IMR-90 (cell line): ENCODE measurements around the gene PPP1R13L. TPM values are rescaled to one million over a fixed set of nuclear protein-coding genes. Genes with fewer than 3 reads are reported as not detected.

Source experiments
- ATAC-seq: fragments of 200-7000 bp; cut with Tn5 transposase; 2 replicates; pipeline ENCODE4 v1.9.1; 2020; ENCODE audit warnings: low read depth, mild to moderate bottlenecking, moderate library complexity
- BruUV-seq: library from RNA; stranded (reverse); fragments of 400-500 nt; replicated peaks from 2 replicates; lab custom pipeline; 2021; lab: Mats Ljungman, UMichigan
- CTCF ChIA-PET: fragments of 300-600 bp; formaldehyde crosslinking; extraction: SDS; loops from one replicate; lab custom pipeline; 2021; ENCODE audit warnings: antibody characterized with exemption; lab: Yijun Ruan, JAX
- POLR2A ChIA-PET: fragments of 300-600 bp; sonication (Branson Sonifier 250); formaldehyde crosslinking; loops from one replicate; lab custom pipeline; 2022; ENCODE audit warnings: antibody characterized with exemption; ENCODE audit not compliant: unreplicated experiment; lab: Charles Lee
- DNase-seq: peaks from one replicate; pipeline ENCODE4 v3.0.0; 2013
- H2AFZ ChIP-seq: replicated peaks from 2 replicates; pipeline ENCODE3; 2013; ENCODE audit warnings: low read length, mild to moderate bottlenecking; ENCODE audit not compliant: poor library complexity
- H2AK5ac ChIP-seq: 2 replicates; pipeline ENCODE4 v1.6.1; 2013; ENCODE audit warnings: low read depth, low read length, inconsistent platforms
- H2AK9ac ChIP-seq: replicated peaks from 2 replicates; pipeline ENCODE3; 2013; ENCODE audit warnings: mild to moderate bottlenecking, low read depth, low read length, moderate library complexity; ENCODE audit not compliant: poor library complexity
- H2BK120ac ChIP-seq: 2 replicates; pipeline ENCODE4 v1.6.1; 2013; ENCODE audit warnings: low read depth, low read length, inconsistent platforms
- H2BK15ac ChIP-seq: 3 replicates; pipeline ENCODE4 v1.6.1; 2013; ENCODE audit warnings: low read depth, low read length, inconsistent platforms
- H2BK20ac ChIP-seq: 2 replicates; pipeline ENCODE4 v1.6.1; 2013; ENCODE audit warnings: low read depth, mild to moderate bottlenecking, inconsistent platforms, low read length, moderate library complexity
- H2BK5ac ChIP-seq: 2 replicates; pipeline ENCODE4 v1.6.1; 2013; ENCODE audit warnings: mild to moderate bottlenecking, low read depth, low read length, inconsistent platforms; ENCODE audit not compliant: poor library complexity, severe bottlenecking
- H3K14ac ChIP-seq: replicated peaks from 2 replicates; pipeline ENCODE4 v1.6.1; 2013; ENCODE audit warnings: low read depth, low read length, inconsistent platforms
- H3K18ac ChIP-seq: 2 replicates; pipeline ENCODE4 v1.6.1; 2013; ENCODE audit warnings: low read depth, low read length, control low read depth
- H3K23ac ChIP-seq: 2 replicates; pipeline ENCODE4 v1.6.1; 2013; ENCODE audit warnings: low read depth, low read length, inconsistent platforms
- H3K27ac ChIP-seq: 2 replicates; pipeline ENCODE4 v1.5.1; 2013; ENCODE audit warnings: mild to moderate bottlenecking, control low read depth, low read length; ENCODE audit not compliant: insufficient read depth
- H3K27me3 ChIP-seq: 2 replicates; pipeline ENCODE4 v1.6.1; 2013; ENCODE audit warnings: low read length; ENCODE audit not compliant: control insufficient read depth, insufficient read depth
- H3K36me3 ChIP-seq: 2 replicates; pipeline ENCODE4 v1.6.1; 2013; ENCODE audit warnings: low read length, mixed read lengths; ENCODE audit not compliant: control insufficient read depth, insufficient read depth
- H3K4ac ChIP-seq: 2 replicates; pipeline ENCODE4 v1.6.1; 2013; ENCODE audit warnings: low read depth, low read length, inconsistent platforms
- H3K4me1 ChIP-seq: 2 replicates; pipeline ENCODE4 v1.6.1; 2013; ENCODE audit warnings: low read length, mixed read lengths; ENCODE audit not compliant: control insufficient read depth, insufficient read depth
- H3K4me2 ChIP-seq: 2 replicates; pipeline ENCODE4 v1.6.1; 2013; ENCODE audit warnings: low read depth, mild to moderate bottlenecking, control low read depth, low read length, moderate library complexity
- H3K4me3 ChIP-seq: 2 replicates; pipeline ENCODE4 v1.5.1; 2013; ENCODE audit warnings: low read depth, mild to moderate bottlenecking, control low read depth, low read length, moderate library complexity; ENCODE audit not compliant: insufficient read depth
- H3K56ac ChIP-seq: 2 replicates; pipeline ENCODE4 v1.6.1; 2013; ENCODE audit warnings: low read length, inconsistent platforms; ENCODE audit not compliant: insufficient read depth; ENCODE audit errors: extremely low read depth
- H3K79me1 ChIP-seq, 2 experiments: 2 replicates each; pipeline ENCODE4 v1.6.1; 2013; ENCODE audit warnings: low read length in 2 of 2, inconsistent platforms in 1 of 2, low read depth in 1 of 2
- H3K9ac ChIP-seq: 2 replicates; pipeline ENCODE4 v1.6.1; 2013; ENCODE audit warnings: low read depth, low read length, control low read depth
- H3K9me1 ChIP-seq: 2 replicates; pipeline ENCODE4 v1.6.1; 2013; ENCODE audit warnings: low read length, inconsistent platforms; ENCODE audit not compliant: insufficient read depth
- H3K9me3 ChIP-seq: 2 replicates; pipeline ENCODE4 v1.6.1; 2013; ENCODE audit warnings: low read length; ENCODE audit not compliant: control insufficient read depth, insufficient read depth
- H4K20me1 ChIP-seq: 2 replicates; pipeline ENCODE4 v1.6.1; 2013; ENCODE audit warnings: low read length, inconsistent platforms; ENCODE audit not compliant: insufficient read depth
- H4K5ac ChIP-seq: 2 replicates; pipeline ENCODE4 v1.6.1; 2013; ENCODE audit warnings: mild to moderate bottlenecking, low read depth, low read length, control low read depth
- H4K8ac ChIP-seq, 2 experiments: 2 replicates each; pipeline ENCODE4 v1.6.1; 2013; ENCODE audit warnings: low read depth in 2 of 2, low read length in 2 of 2, control low read depth in 1 of 2, inconsistent platforms in 1 of 2
- H4K91ac ChIP-seq: 2 replicates; pipeline ENCODE4 v1.6.1; 2013; ENCODE audit warnings: low read depth, low read length, inconsistent platforms; ENCODE audit not compliant: insufficient read depth
- BHLHE40 ChIP-seq: fragments of 150-350 bp; IDR thresholded peaks from 2 replicates; pipeline ENCODE4 v1.6.1; 2016; ENCODE audit warnings: mild to moderate bottlenecking, low read depth, low read length
- CEBPB ChIP-seq: IDR thresholded peaks from 2 replicates; pipeline ENCODE4 v1.6.1; 2012; ENCODE audit warnings: low read depth, low read length, improper control_type of control experiment
- CHD1 ChIP-seq: IDR thresholded peaks from 2 replicates; pipeline ENCODE4 v1.6.1; 2012; ENCODE audit warnings: low read depth, low read length, improper control_type of control experiment
- CTCF ChIP-seq: conservative IDR thresholded peaks from 2 replicates; pipeline ENCODE4 v1.5.1; 2012; ENCODE audit warnings: mild to moderate bottlenecking, low read depth, low read length, improper control_type of control experiment
- FOS ChIP-seq: fragments of 150-350 bp; IDR thresholded peaks from 2 replicates; pipeline ENCODE4 v1.6.1; 2016; ENCODE audit warnings: low read depth, low read length
- MAFK ChIP-seq: IDR thresholded peaks from 2 replicates; pipeline ENCODE4 v1.6.1; 2012; ENCODE audit warnings: low read depth, low read length, improper control_type of control experiment
- MAZ ChIP-seq: IDR thresholded peaks from 2 replicates; pipeline ENCODE4 v1.6.1; 2012; ENCODE audit warnings: low read depth, mild to moderate bottlenecking, low read length, improper control_type of control experiment, moderate library complexity, borderline replicate concordance
- MXI1 ChIP-seq: IDR thresholded peaks from 2 replicates; pipeline ENCODE4 v1.6.1; 2012; ENCODE audit warnings: low read depth, mild to moderate bottlenecking, low read length, moderate library complexity, borderline replicate concordance
- NFE2L2 ChIP-seq: fragments of 150-350 bp; IDR thresholded peaks from 2 replicates; pipeline ENCODE4 v1.6.1; 2016; ENCODE audit warnings: low read depth, mild to moderate bottlenecking, low read length
- POLR2A ChIP-seq: IDR thresholded peaks from 2 replicates; pipeline ENCODE4 v1.6.1; 2012; ENCODE audit warnings: mild to moderate bottlenecking, low read depth, low read length
- RAD21 ChIP-seq: IDR thresholded peaks from 2 replicates; pipeline ENCODE4 v1.6.1; 2012; ENCODE audit warnings: low read length, improper control_type of control experiment
- RFX5 ChIP-seq: IDR thresholded peaks from 2 replicates; pipeline ENCODE4 v1.8.0; 2012; ENCODE audit warnings: low read depth, mild to moderate bottlenecking, low read length, moderate library complexity
- SMC3 ChIP-seq: fragments of 150-350 bp; IDR thresholded peaks from 2 replicates; pipeline ENCODE4 v1.6.1; 2016; ENCODE audit warnings: low read depth, mild to moderate bottlenecking, antibody characterized with exemption, low read length, moderate library complexity
- USF2 ChIP-seq: fragments of 150-350 bp; IDR thresholded peaks from 2 replicates; pipeline ENCODE4 v1.6.1; 2017; ENCODE audit warnings: mild to moderate bottlenecking, antibody characterized with exemption, low read length, low read depth
- WGBS, 2 experiments: methylation state at CpG; one replicate each; pipeline versions ENCODE4 v1.1.5 to v1.1.7; 2013; ENCODE audit warnings: missing lambda C conversion rate in 2 of 2; ENCODE audit not compliant: insufficient read length in 1 of 2; ENCODE audit errors: extremely low coverage in 2 of 2; 5-methylcytosine and 5-hydroxymethylcytosine counted together
- dilution Hi-C: fragments of 300-500 bp; cut with HindIII; formaldehyde crosslinking; loops from one replicate; pipeline ENCODE4 v1.14.3; 2018; ENCODE audit warnings: low sequenced_read_pairs; ENCODE audit not compliant: unreplicated experiment
- in situ Hi-C: fragments of 300-500 bp; cut with MboI; formaldehyde crosslinking; loops from 3 replicates; pipeline ENCODE4 v1.14.3; 2019; ENCODE audit warnings: low sequenced_read_pairs, inconsistent platforms, mixed read lengths
- intact Hi-C: fragments of 100-400 bp; cut with micrococcal nuclease; formaldehyde crosslinking; loops from 2 replicates; pipeline ENCODE4 v1.10.0; 2022
- polyA plus RNA-seq, 3 experiments: library from polyadenylated mRNA; depleted of rRNA; stranded (reverse); fragments of >200 nt; gene quantifications; 2 replicates each; pipeline ENCODE4 v1.2.3, GENCODE V29; 2012; ENCODE audit warnings: low replicate concordance in 1 of 3
- total RNA-seq: library from RNA; depleted of rRNA; stranded (reverse); fragments of >200 nt; gene quantifications from 2 replicates; pipeline ENCODE4 v1.2.3, GENCODE V29; 2012

Gene PPP1R13L
- total and polyA plus RNA-seq, 2 of the 4 experiments (the other 2 are of a cell fraction): 3.0 to 13.3 TPM

GRCh38 chr19:45437328-45437727, 32.5 kb upstream of the PPP1R13L start:
- no peaks in the 10 kb centered on the region for H3K27me3 ChIP-seq
- H3K9me3 ChIP-seq: no peaks in the 10 kb centered on the region
- dilution Hi-C loops: no loop called here
- no peak for DNase-seq
- H3K14ac ChIP-seq: no peak overlapping the region
- H2BK5ac ChIP-seq: no peak overlapping the region
- H3K4me3 ChIP-seq: no peak overlapping the region
- no peak overlapping the region for H4K5ac ChIP-seq
- H3K56ac ChIP-seq: no peak overlapping the region
- no peaks in the 10 kb centered on the region for H3K36me3 ChIP-seq
- H3K9me1 ChIP-seq: no peaks in the 10 kb centered on the region
- H3K23ac ChIP-seq: no peak overlapping the region
- peaks cover 5% of the 10 kb centered on the region for H3K4me1 ChIP-seq
- no peak overlapping the region for H2AK5ac ChIP-seq
- H4K20me1 ChIP-seq: no peaks in the 10 kb centered on the region
- H2AFZ ChIP-seq: no peak overlapping the region
- in situ Hi-C loops: no loop called here
- H2BK20ac ChIP-seq: no peak overlapping the region
- CTCF ChIA-PET: no interaction called here
- peaks cover 0 to 5% of the 10 kb centered on the region in 2 experiments; a peak in 2 of 4 replicates for H3K79me1 ChIP-seq
- H3K27ac ChIP-seq: no peak overlapping the region
- no peak overlapping the region for H2BK120ac ChIP-seq
- no peak overlapping the region for H4K91ac ChIP-seq
- intact Hi-C loops: no loop called here
- WGBS, 2 experiments: no CpG with 5 or more reads among the region's 3 CpGs
- no peak overlapping the region for H2AK9ac ChIP-seq
- no peak overlapping the region for H2BK15ac ChIP-seq
- TF ChIP-seq SMC3 (no peak), CTCF (no peak), POLR2A (no peak), RAD21 (no peak), NFE2L2 (no peak), BHLHE40 (no peak), CEBPB (no peak), MXI1 (no peak), FOS (no peak), RFX5 (no peak), MAFK (no peak), USF2 (no peak), MAZ (no peak), CHD1 (no peak)
- no peak overlapping the region for H3K9ac ChIP-seq
- no peak overlapping the region for H3K4me2 ChIP-seq
- no peak overlapping the region for H4K8ac ChIP-seq
- no TSS peak for BruUV-seq
- no peak for ATAC-seq
- POLR2A ChIA-PET: no interaction called here
- no peak overlapping the region for H3K18ac ChIP-seq
- H3K4ac ChIP-seq: no peak overlapping the region
